ENCODE measurements around the gene SRD5A1.

DNA sequence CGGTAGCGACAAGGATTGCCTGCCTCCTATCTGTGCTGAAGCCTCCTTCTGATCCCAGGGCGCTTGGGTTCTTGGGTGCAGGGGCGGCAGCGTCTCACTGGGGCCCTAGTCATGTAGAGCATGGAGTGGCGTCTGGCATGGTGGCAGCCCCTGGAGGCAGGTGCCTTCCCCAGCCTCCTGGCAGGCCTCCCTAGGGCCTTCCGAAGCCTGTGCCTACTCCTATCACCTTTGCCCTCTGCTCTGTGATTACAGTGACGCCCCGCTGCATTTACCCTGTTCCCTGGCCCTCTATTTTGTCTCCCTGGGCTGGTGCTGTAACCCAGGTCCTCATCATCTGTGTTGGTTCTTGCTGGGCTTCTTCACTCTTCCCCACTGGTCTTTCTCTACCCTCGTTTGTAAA, 3.8 kb downstream of the SRD5A1 start:
- TF ChIP-seq, protein P1, sequence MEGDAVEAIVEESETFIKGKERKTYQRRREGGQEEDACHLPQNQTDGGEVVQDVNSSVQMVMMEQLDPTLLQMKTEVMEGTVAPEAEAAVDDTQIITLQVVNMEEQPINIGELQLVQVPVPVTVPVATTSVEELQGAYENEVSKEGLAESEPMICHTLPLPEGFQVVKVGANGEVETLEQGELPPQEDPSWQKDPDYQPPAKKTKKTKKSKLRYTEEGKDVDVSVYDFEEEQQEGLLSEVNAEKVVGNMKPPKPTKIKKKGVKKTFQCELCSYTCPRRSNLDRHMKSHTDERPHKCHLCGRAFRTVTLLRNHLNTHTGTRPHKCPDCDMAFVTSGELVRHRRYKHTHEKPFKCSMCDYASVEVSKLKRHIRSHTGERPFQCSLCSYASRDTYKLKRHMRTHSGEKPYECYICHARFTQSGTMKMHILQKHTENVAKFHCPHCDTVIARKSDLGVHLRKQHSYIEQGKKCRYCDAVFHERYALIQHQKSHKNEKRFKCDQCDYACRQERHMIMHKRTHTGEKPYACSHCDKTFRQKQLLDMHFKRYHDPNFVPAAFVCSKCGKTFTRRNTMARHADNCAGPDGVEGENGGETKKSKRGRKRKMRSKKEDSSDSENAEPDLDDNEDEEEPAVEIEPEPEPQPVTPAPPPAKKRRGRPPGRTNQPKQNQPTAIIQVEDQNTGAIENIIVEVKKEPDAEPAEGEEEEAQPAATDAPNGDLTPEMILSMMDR (IDR thresholded peaks at IDR 0.05) = no peak
- no peak for TF ChIP-seq POLR2A (IDR thresholded peaks at IDR 0.05)

All from uterus (tissue), 2 donors.